ENCODE measurements around the gene HIBCH. TPM values are rescaled to one million over a fixed set of nuclear protein-coding genes. Genes with fewer than 3 reads are reported as not detected.
A peak's percentile ranks its signal among the peaks of the same experiment; 100 is the strongest.

The HIBCH gene
- total and polyA plus RNA-seq, 7 experiments from 2014 or later, result 11.3 to 25.1 (median 23.9) TPM

GRCh38 chr2:190343536-190344275 is 24.1 kb upstream of the HIBCH start, which contains the start of gene INPP1:
Gene INPP1 (plus strand): TSS chr2:190343589. CDS start chr2:190360103, 16,514 bp downstream.
- Mint-ChIP-seq H3K4me3 (peak within 1 kb of the TSS; percentile 64 to 94 (median 88)), H3K27me3 (peaks cover 0 to 30% (median 4%) of the 10 kb centered on the region in 5 donors), H3K4me1 (peaks cover 5 to 24% (median 12%) of the 10 kb centered on the region in 7 donors), H3K9me3 (no peaks in the 10 kb centered on the region), H3K36me3 (no peaks in the 10 kb centered on the region), H3K27ac (peak within 1 kb of the TSS in 6 of 9 donors; percentile 32 to 74 (median 58))
- Histone ChIP-seq H3K4me3 (ENCODE audit: low read length) (peak within 1 kb of the TSS; percentile 66), H3K4me1 (ENCODE audit: control insufficient read depth in 2 of 2, insufficient read depth in 2 of 2, low read length in 2 of 2) (peaks cover 3 to 11% of the 10 kb centered on the region in 2 donors), H3K27me3 (ENCODE audit: control insufficient read depth in 2 of 2, insufficient read depth in 2 of 2, low read length in 2 of 2) (no peaks in the 10 kb centered on the region), H3K27ac (ENCODE audit: low read depth, low read length) (peak within 1 kb of the TSS; percentile 26), H3K36me3 (ENCODE audit: control insufficient read depth in 2 of 3, insufficient read depth in 3 of 3, low read length in 3 of 3) (no peaks in the 10 kb centered on the region), H3K9me3 (ENCODE audit: control insufficient read depth in 2 of 3, low read length in 3 of 3) (no peaks in the 10 kb centered on the region)
- ATAC-seq (peak; percentile 86), DNase-seq (peak; percentile 9 to 57 (median 28))
- CTCF ChIA-PET, result interaction anchor here (0.9 kb wide), 1 partner anchor 387 kb away, joined by 3 read pairs; no protein-coding TSS in a partner anchor
- POLR2A ChIA-PET, result interaction anchor here (0.6 to 1.7 kb wide), 4 partner anchors 16 to 537 kb away, joined by 3 to 4 read pairs (median 4); no protein-coding TSS in a partner anchor
- intact Hi-C loops (cut with micrococcal nuclease), result loop anchor here (1.0 to 2.0 kb wide), 4 partner anchors 11 to 29 kb away; partner anchors contain the start of gene HIBCH (in 2 of the 2)

GRCh38 chr2:190343089-190343535 is 23.5 kb upstream of the HIBCH start:
- CTCF ChIA-PET, result interaction anchor here (0.7 to 0.9 kb wide), 2 partner anchors 27 to 386 kb away, joined by 3 read pairs; no protein-coding TSS in a partner anchor
- H3K4me3 Mint-ChIP-seq, result peak overlapping the region; percentile 64 to 94 (median 86)
- Histone ChIP-seq H3K9me3 (ENCODE audit: control insufficient read depth in 2 of 3, low read length in 3 of 3) (no peaks in the 10 kb centered on the region), H3K27ac (ENCODE audit: low read depth, low read length) (peak overlapping the region; percentile 26), H3K36me3 (ENCODE audit: control insufficient read depth in 2 of 3, insufficient read depth in 3 of 3, low read length in 3 of 3) (no peaks in the 10 kb centered on the region), H3K4me1 (ENCODE audit: control insufficient read depth in 2 of 2, insufficient read depth in 2 of 2, low read length in 2 of 2) (peaks cover 3 to 11% of the 10 kb centered on the region in 2 donors), H3K4me3 (ENCODE audit: low read length) (peak overlapping the region; percentile 66), H3K27me3 (ENCODE audit: control insufficient read depth in 2 of 2, insufficient read depth in 2 of 2, low read length in 2 of 2) (no peaks in the 10 kb centered on the region)
- DNase-seq (peak in 1 of 9 donors; percentile 23), ATAC-seq (no peak)
- no peaks in the 10 kb centered on the region for H3K36me3 Mint-ChIP-seq
- H3K9me3 Mint-ChIP-seq, result no peaks in the 10 kb centered on the region
- intact Hi-C loops (cut with micrococcal nuclease), result loop anchor here (1.0 kb wide), 1 partner anchor 24 kb away; the partner anchor contains the start of gene HIBCH (in 2 of the 2)
- H3K27ac Mint-ChIP-seq, result peak overlapping the region in 5 of 9 donors; percentile 50 to 74 (median 59)
- POLR2A ChIA-PET, result interaction anchor here (0.8 to 1.0 kb wide), 2 partner anchors 17 to 25 kb away, joined by 3 to 4 read pairs; no protein-coding TSS in a partner anchor
- peaks cover 0 to 33% (median 0%) of the 10 kb centered on the region in 5 donors for H3K27me3 Mint-ChIP-seq
- H3K4me1 Mint-ChIP-seq, result peaks cover 5 to 24% (median 12%) of the 10 kb centered on the region in 7 donors

GRCh38 chr2:190342611-190343010 is 23.0 kb upstream of the HIBCH start:
- no peaks in the 10 kb centered on the region for H3K36me3 Mint-ChIP-seq
- no peaks in the 10 kb centered on the region for H3K9me3 Mint-ChIP-seq
- no peak overlapping the region for H3K27ac ChIP-seq (ENCODE audit: low read depth, low read length)
- CTCF ChIA-PET, result interaction anchor here (0.7 kb wide), 1 partner anchor 28 kb away, joined by 3 read pairs; no protein-coding TSS in a partner anchor
- intact Hi-C loops (cut with micrococcal nuclease), result loop anchor here (1.0 kb wide), 1 partner anchor 23 kb away; the partner anchor contains the start of gene HIBCH (in 2 of the 2)
- ATAC-seq, result no peak
- H3K4me3 ChIP-seq (ENCODE audit: low read length), result no peak overlapping the region
- no peaks in the 10 kb centered on the region for H3K9me3 ChIP-seq (ENCODE audit: control insufficient read depth in 2 of 3, low read length in 3 of 3)
- H3K27ac Mint-ChIP-seq, result peak overlapping the region in 2 of 9 donors; percentile 59 to 62
- H3K4me1 ChIP-seq (ENCODE audit: control insufficient read depth in 2 of 2, insufficient read depth in 2 of 2, low read length in 2 of 2), result peaks cover 3 to 11% of the 10 kb centered on the region in 2 donors
- no peaks in the 10 kb centered on the region for H3K36me3 ChIP-seq (ENCODE audit: control insufficient read depth in 2 of 3, insufficient read depth in 3 of 3, low read length in 3 of 3)
- DNase-seq, result no peak
- POLR2A ChIA-PET, result no interaction called here
- peak overlapping the region; percentile 64 to 94 (median 86) for H3K4me3 Mint-ChIP-seq
- H3K27me3 ChIP-seq (ENCODE audit: control insufficient read depth in 2 of 2, insufficient read depth in 2 of 2, low read length in 2 of 2), result no peaks in the 10 kb centered on the region
- peaks cover 0 to 33% (median 0%) of the 10 kb centered on the region in 5 donors for H3K27me3 Mint-ChIP-seq
- H3K4me1 Mint-ChIP-seq, result peaks cover 5 to 24% (median 12%) of the 10 kb centered on the region in 7 donors

- DNase-seq, result no peak
- H3K9me3 Mint-ChIP-seq, result no peaks in the 10 kb centered on the region
- H3K4me3 ChIP-seq (ENCODE audit: low read length), result no peak overlapping the region
- peaks cover 5 to 20% (median 12%) of the 10 kb centered on the region in 7 donors for H3K4me1 Mint-ChIP-seq
- ChIA-PET POLR2A (no interaction called here), CTCF (no interaction called here)
- no peaks in the 10 kb centered on the region for H3K9me3 ChIP-seq (ENCODE audit: control insufficient read depth in 2 of 3, low read length in 3 of 3)
- H3K4me1 ChIP-seq (ENCODE audit: control insufficient read depth in 2 of 2, insufficient read depth in 2 of 2, low read length in 2 of 2), result peaks cover 3 to 11% of the 10 kb centered on the region in 2 donors
- H3K27ac ChIP-seq (ENCODE audit: low read depth, low read length), result no peak overlapping the region
- H3K27me3 Mint-ChIP-seq, result peaks cover 0 to 38% (median 0%) of the 10 kb centered on the region in 5 donors
- H3K36me3 ChIP-seq (ENCODE audit: control insufficient read depth in 2 of 3, insufficient read depth in 3 of 3, low read length in 3 of 3), result no peaks in the 10 kb centered on the region
- intact Hi-C loops (cut with micrococcal nuclease), result no loop called here
- no peaks in the 10 kb centered on the region for H3K36me3 Mint-ChIP-seq
- no peak for ATAC-seq
- no peak overlapping the region for H3K4me3 Mint-ChIP-seq
- no peaks in the 10 kb centered on the region for H3K27me3 ChIP-seq (ENCODE audit: control insufficient read depth in 2 of 2, insufficient read depth in 2 of 2, low read length in 2 of 2)
- H3K27ac Mint-ChIP-seq, result no peak overlapping the region
Observed at GRCh38 chr2:190340369-190340768, 20.7 kb upstream of the HIBCH start.

- intact Hi-C loops (cut with micrococcal nuclease), result no loop called here
- POLR2A ChIA-PET, result no interaction called here
- no peaks in the 10 kb centered on the region for H3K9me3 ChIP-seq (ENCODE audit: control insufficient read depth in 2 of 3, low read length in 3 of 3)
- CTCF ChIA-PET, result no interaction called here
- no peak for DNase-seq
- no peaks in the 10 kb centered on the region for H3K27me3 ChIP-seq (ENCODE audit: control insufficient read depth in 2 of 2, insufficient read depth in 2 of 2, low read length in 2 of 2)
- no peak overlapping the region for H3K27ac ChIP-seq (ENCODE audit: low read depth, low read length)
- Mint-ChIP-seq H3K27ac (no peak overlapping the region), H3K4me1 (peaks cover 2 to 14% (median 8%) of the 10 kb centered on the region in 7 donors), H3K27me3 (peaks cover 0 to 39% (median 0%) of the 10 kb centered on the region in 5 donors), H3K36me3 (no peaks in the 10 kb centered on the region), H3K9me3 (no peaks in the 10 kb centered on the region), H3K4me3 (no peak overlapping the region)
- no peak overlapping the region for H3K4me3 ChIP-seq (ENCODE audit: low read length)
- no peaks in the 10 kb centered on the region for H3K36me3 ChIP-seq (ENCODE audit: control insufficient read depth in 2 of 3, insufficient read depth in 3 of 3, low read length in 3 of 3)
- peaks cover 3 to 4% of the 10 kb centered on the region in 2 donors for H3K4me1 ChIP-seq (ENCODE audit: control insufficient read depth in 2 of 2, insufficient read depth in 2 of 2, low read length in 2 of 2)
- ATAC-seq, result no peak
Observed at GRCh38 chr2:190339394-190339793, 19.8 kb upstream of the HIBCH start.

GRCh38 chr2:190338453-190338852 is 18.8 kb upstream of the HIBCH start:
- Mint-ChIP-seq H3K27me3 (peaks cover 0 to 45% (median 0%) of the 10 kb centered on the region in 5 donors), H3K9me3 (no peaks in the 10 kb centered on the region)
- intact Hi-C loops (cut with micrococcal nuclease), result loop anchor here in 1 of 2 donors (1.0 kb wide), 1 partner anchor 34 kb away; no protein-coding TSS in a partner anchor

More at GRCh38 chr2:190338453-190338852, 18.8 kb upstream of the HIBCH start:
- POLR2A ChIA-PET, result no interaction called here
- H3K36me3 ChIP-seq (ENCODE audit: control insufficient read depth in 2 of 3, insufficient read depth in 3 of 3, low read length in 3 of 3), result no peaks in the 10 kb centered on the region
- no peak overlapping the region for H3K4me3 ChIP-seq (ENCODE audit: low read length)
- Mint-ChIP-seq H3K4me1 (peaks cover 0 to 11% (median 5%) of the 10 kb centered on the region in 7 donors), H3K36me3 (no peaks in the 10 kb centered on the region), H3K27ac (no peak overlapping the region), H3K4me3 (no peak overlapping the region)
- no peak overlapping the region for H3K27ac ChIP-seq (ENCODE audit: low read depth, low read length)
- H3K27me3 ChIP-seq (ENCODE audit: control insufficient read depth in 2 of 2, insufficient read depth in 2 of 2, low read length in 2 of 2), result no peaks in the 10 kb centered on the region
- H3K9me3 ChIP-seq (ENCODE audit: control insufficient read depth in 2 of 3, low read length in 3 of 3), result no peaks in the 10 kb centered on the region
- H3K4me1 ChIP-seq (ENCODE audit: control insufficient read depth in 2 of 2, insufficient read depth in 2 of 2, low read length in 2 of 2), result no peaks in the 10 kb centered on the region
- CTCF ChIA-PET, result interaction anchor here (0.9 kb wide), 1 partner anchor 32 kb away, joined by 3 read pairs; no protein-coding TSS in a partner anchor
- DNase-seq, result peak in 1 of 9 donors; percentile 11
- no peak for ATAC-seq

Data from naive thymus-derived CD4-positive, alpha-beta T cell (primary cell).